Measurements from ENCODE around the gene DYRK1A.

The DYRK1A gene

GRCh38 chr21:37385179-37385765 lies 18.7 kb downstream of the DYRK1A start:
- DNase-seq: no peak

- DNase-seq: no peak
These were observed 19.6 kb downstream of the DYRK1A start for GRCh38 chr21:37386151-37386550.

- DNase-seq: no peak
These were observed 22.9 kb downstream of the DYRK1A start for GRCh38 chr21:37389456-37389855.

GRCh38 chr21:37391666-37392065 lies 25.1 kb downstream of the DYRK1A start:
- no peak for DNase-seq

GRCh38 chr21:37392441-37392840 lies 25.9 kb downstream of the DYRK1A start:
- DNase-seq: no peak

- DNase-seq: no peak
These were observed 26.5 kb downstream of the DYRK1A start for GRCh38 chr21:37393030-37393429.

- no peak for DNase-seq
These were observed 27.2 kb downstream of the DYRK1A start for GRCh38 chr21:37393786-37394185.

- DNase-seq: no peak
These were observed 29.4 kb downstream of the DYRK1A start for GRCh38 chr21:37395961-37396360.

- DNase-seq: no peak
These were observed 30.3 kb downstream of the DYRK1A start for GRCh38 chr21:37396855-37397254.

- no peak for DNase-seq
These were observed 32.1 kb downstream of the DYRK1A start for GRCh38 chr21:37398697-37399096.

GRCh38 chr21:37402251-37402867 lies 35.8 kb downstream of the DYRK1A start:
- DNase-seq: no peak

GRCh38 chr21:37405629-37406028 lies 39.1 kb downstream of the DYRK1A start:
- no peak for DNase-seq

GRCh38 chr21:37407719-37408420 lies 41.3 kb downstream of the DYRK1A start:
- DNase-seq: no peak

GRCh38 chr21:37408464-37409193 lies 42.1 kb downstream of the DYRK1A start:
- no peak for DNase-seq

GRCh38 chr21:37410639-37411038 lies 44.1 kb downstream of the DYRK1A start:
- DNase-seq: no peak

- no peak for DNase-seq
These were observed 46.2 kb downstream of the DYRK1A start for GRCh38 chr21:37412603-37413360.

GRCh38 chr21:37413553-37414291 lies 47.1 kb downstream of the DYRK1A start:
- DNase-seq: peak; percentile 29 to 46

- DNase-seq: no peak
These were observed 48.0 kb downstream of the DYRK1A start for GRCh38 chr21:37414292-37415253.

- DNase-seq: no peak
These were observed 49.4 kb downstream of the DYRK1A start for GRCh38 chr21:37415939-37416338.

- no peak for DNase-seq
These were observed 50.3 kb downstream of the DYRK1A start for GRCh38 chr21:37416914-37417313.

Measured in AML-193 (cell line).